Esophagus muscularis mucosa (tissue), 4 donors: ENCODE results near the gene PTGIS.
"Not testable (repeated sequence)": the region's sequence is repeated elsewhere in the genome, so short reads cannot be mapped to it uniquely, and the experiment has no call there.

Source experiments
- CTCF ChIP-seq, 3 experiments: fragments of 200-600 bp in 2 of 3; fragments of 450-650 bp in 1 of 3; sonication (generic) in 2 of 3; IDR thresholded peaks; one replicate each; pipeline ENCODE4 v1.5.1; 2017 to 2019; ENCODE audit warnings: antibody characterized with exemption in 3 of 3, mild to moderate bottlenecking in 2 of 3, moderate library complexity in 1 of 3
- EP300 ChIP-seq: sonication (generic); formaldehyde crosslinking; IDR thresholded peaks from one replicate; pipeline ENCODE4 v1.6.1; 2017; ENCODE audit warnings: antibody characterized with exemption
- POLR2AphosphoS5 ChIP-seq, 2 donors: sonication (generic); formaldehyde crosslinking; IDR thresholded peaks; one replicate each; pipeline ENCODE4 v1.6.1; 2017; ENCODE audit warnings: antibody characterized with exemption in 2 of 2

- TF ChIP-seq CTCF (IDR thresholded peaks at IDR 0.05); EP300; POLR2AphosphoS5 (IDR thresholded peaks at IDR 0.05): not testable (repeated sequence)
Measured at GRCh38 chr20:49611539-49612126, 43.7 kb upstream of the PTGIS start.
